H1 (cell line): ENCODE measurements around the gene C1orf116. TPM values are rescaled to one million over a fixed set of nuclear protein-coding genes. Genes with fewer than 3 reads are reported as not detected.

Source experiments
- CTCF ChIA-PET: fragments of 300-600 bp; sonication (Branson Sonifier 250); formaldehyde crosslinking; loops from one replicate; lab custom pipeline; 2021; ENCODE audit not compliant: partially characterized antibody; lab: Charles Lee
- POLR2A ChIA-PET: fragments of 300-600 bp; sonication (Branson Sonifier 250); formaldehyde crosslinking; loops from one replicate; lab custom pipeline; 2021; ENCODE audit warnings: inconsistent platforms; ENCODE audit not compliant: partially characterized antibody; lab: Charles Lee
- DNase-seq, 2 experiments: peaks; one replicate each; pipeline versions ENCODE4 v3.0.0 to v3.0.0-alpha.2; 2010 to 2022; ENCODE audit warnings: low spot score in 2 of 2, low read depth in 1 of 2, mixed read lengths in 1 of 2
- FAIRE-seq: peaks from 2 replicates; lab custom pipeline; 2011; peaks lifted over from hg19 to GRCh38; lab: Jason Lieb, UNC
- H2AFZ ChIP-seq: 2 replicates; pipeline ENCODE4 v1.8.1; 2012; ENCODE audit warnings: low read length, inconsistent platforms
- H2AK5ac ChIP-seq: 2 replicates; pipeline ENCODE4 v1.6.1; 2013; ENCODE audit warnings: low read depth, low read length
- H2BK120ac ChIP-seq: replicated peaks from 2 replicates; pipeline ENCODE3; 2013; ENCODE audit warnings: low read depth, low read length, inconsistent platforms
- H2BK12ac ChIP-seq: 2 replicates; pipeline ENCODE4 v1.6.1; 2013; ENCODE audit warnings: low read depth, low read length
- H2BK15ac ChIP-seq: 2 replicates; pipeline ENCODE4 v1.6.1; 2013; ENCODE audit warnings: low read length
- H2BK20ac ChIP-seq: 2 replicates; pipeline ENCODE4 v1.6.1; 2013; ENCODE audit warnings: low read length
- H2BK5ac ChIP-seq: 2 replicates; pipeline ENCODE4 v1.6.1; 2013; ENCODE audit warnings: low read depth, low read length
- H3K14ac ChIP-seq: 2 replicates; pipeline ENCODE4 v1.6.1; 2013; ENCODE audit warnings: inconsistent platforms; ENCODE audit not compliant: insufficient read length
- H3K18ac ChIP-seq: 2 replicates; pipeline ENCODE4 v1.6.1; 2013; ENCODE audit warnings: low read length; ENCODE audit errors: extremely low read depth
- H3K23ac ChIP-seq: 2 replicates; pipeline ENCODE4 v1.6.1; 2013; ENCODE audit warnings: inconsistent platforms; ENCODE audit not compliant: insufficient read length
- H3K23me2 ChIP-seq: 2 replicates; pipeline ENCODE4 v1.6.1; 2013; ENCODE audit warnings: low read depth, low read length
- H3K27ac ChIP-seq: 2 replicates; pipeline ENCODE4 v1.6.1; 2011; ENCODE audit warnings: low read depth, low read length, inconsistent platforms
- H3K27me3 ChIP-seq, 4 experiments: replicated peaks in 1 of 4; 1 replicate in 1 of 4; 2 replicates in 3 of 4; pipeline versions ENCODE4 v1.6.1 to v1.8.1; 2011 to 2013; ENCODE audit warnings: low read length in 3 of 4, mild to moderate bottlenecking in 3 of 4, inconsistent platforms in 2 of 4, mixed read lengths in 2 of 4, moderate library complexity in 1 of 4; ENCODE audit not compliant: control insufficient read depth in 3 of 4, insufficient read depth in 3 of 4; ENCODE audit errors: extremely low read depth in 1 of 4
- H3K36me3 ChIP-seq, 4 experiments: 2 replicates each; pipeline versions ENCODE4 v1.6.1 to v1.8.1; 2011 to 2013; ENCODE audit warnings: mild to moderate bottlenecking in 4 of 4, low read length in 3 of 4, moderate library complexity in 2 of 4, control low read depth in 1 of 4, inconsistent platforms in 1 of 4; ENCODE audit not compliant: insufficient read depth in 4 of 4, control insufficient read depth in 2 of 4
- H3K4ac ChIP-seq: replicated peaks from 2 replicates; pipeline ENCODE3; 2013; ENCODE audit warnings: low read length, low read depth, mixed read lengths, inconsistent platforms; ENCODE audit not compliant: insufficient read length
- H3K4me1 ChIP-seq, 4 experiments: replicated peaks in 1 of 4; 1 replicate in 1 of 4; 2 replicates in 3 of 4; pipeline versions ENCODE4 v1.6.1 to v1.8.1; 2011 to 2013; ENCODE audit warnings: low read length in 3 of 4, inconsistent platforms in 2 of 4, mixed read lengths in 1 of 4; ENCODE audit not compliant: insufficient read depth in 4 of 4, control insufficient read depth in 3 of 4
- H3K4me2 ChIP-seq, 2 experiments: 2 replicates each; pipeline versions ENCODE4 v1.6.1 to v1.8.1; 2011 to 2013; ENCODE audit warnings: low read depth in 2 of 2, low read length in 2 of 2, control low read depth in 1 of 2, inconsistent platforms in 1 of 2, mild to moderate bottlenecking in 1 of 2; ENCODE audit not compliant: insufficient read depth in 1 of 2
- H3K4me3 ChIP-seq, 4 experiments: fragments of 200-600, 300-600 bp in 1 of 4; sonication (generic), shearing (Covaris generic), sonication (Bioruptor Twin) in 1 of 4; 2 replicates each; pipeline versions ENCODE4 v1.5.1 to v1.8.1; 2011 to 2016; ENCODE audit warnings: low read length in 4 of 4, low read depth in 3 of 4, control low read depth in 2 of 4, inconsistent platforms in 2 of 4, mild to moderate bottlenecking in 2 of 4, mixed read lengths in 1 of 4, moderate library complexity in 1 of 4; ENCODE audit not compliant: insufficient read depth in 2 of 4; ENCODE audit errors: extremely low read depth in 1 of 4
- H3K56ac ChIP-seq: replicated peaks from 2 replicates; pipeline ENCODE3; 2013; ENCODE audit warnings: low read depth, mild to moderate bottlenecking, mixed read lengths, low read length, inconsistent platforms; ENCODE audit not compliant: insufficient read length
- H3K79me1 ChIP-seq: 2 replicates; pipeline ENCODE4 v1.6.1; 2013; ENCODE audit warnings: low read depth, low read length, control low read depth
- H3K79me2 ChIP-seq, 2 experiments: 2 replicates each; pipeline versions ENCODE4 v1.6.1 to v1.8.1; 2012 to 2013; ENCODE audit warnings: low read length in 2 of 2, mild to moderate bottlenecking in 2 of 2, inconsistent platforms in 1 of 2; ENCODE audit not compliant: insufficient read depth in 2 of 2, control insufficient read depth in 1 of 2
- H3K9ac ChIP-seq, 4 experiments: replicated peaks in 1 of 4; 1 replicate in 1 of 4; 2 replicates in 3 of 4; pipeline versions ENCODE4 v1.6.1 to v1.8.1; 2011 to 2013; ENCODE audit warnings: low read depth in 3 of 4, low read length in 3 of 4, control low read depth in 2 of 4, mild to moderate bottlenecking in 2 of 4, moderate library complexity in 2 of 4, inconsistent platforms in 1 of 4; ENCODE audit errors: extremely low read depth in 1 of 4
- H3K9me3 ChIP-seq, 2 experiments: 2 replicates each; pipeline versions ENCODE4 v1.6.1 to v1.8.1; 2012 to 2013; ENCODE audit warnings: mild to moderate bottlenecking in 2 of 2, moderate library complexity in 2 of 2, control low read depth in 1 of 2, inconsistent platforms in 1 of 2, low read depth in 1 of 2, low read length in 1 of 2, mixed read lengths in 1 of 2; ENCODE audit not compliant: insufficient read depth in 2 of 2
- H4K20me1 ChIP-seq, 2 experiments: replicated peaks in 1 of 2; 2 replicates each; pipeline versions ENCODE3 to v1.8.1; 2011 to 2013; ENCODE audit warnings: inconsistent platforms in 2 of 2, low read length in 2 of 2, mild to moderate bottlenecking in 1 of 2; ENCODE audit not compliant: insufficient read depth in 2 of 2, control insufficient read depth in 1 of 2
- H4K5ac ChIP-seq: 2 replicates; pipeline ENCODE4 v1.6.1; 2013; ENCODE audit warnings: low read length, low read depth, mixed read lengths, inconsistent platforms; ENCODE audit not compliant: insufficient read length
- H4K8ac ChIP-seq: 2 replicates; pipeline ENCODE4 v1.8.0; 2013; ENCODE audit warnings: mild to moderate bottlenecking, moderate library complexity, low read length, inconsistent platforms; ENCODE audit not compliant: insufficient read depth; ENCODE audit errors: extremely low read depth
- H4K91ac ChIP-seq: replicated peaks from 2 replicates; pipeline ENCODE3; 2013; ENCODE audit warnings: low read length, mixed read lengths, inconsistent platforms; ENCODE audit not compliant: insufficient read length
- SP2 ChIP-seq: IDR thresholded peaks from 2 replicates; pipeline ENCODE4 v1.6.1; 2012; ENCODE audit warnings: mild to moderate bottlenecking, low read length, inconsistent platforms
- YY1 ChIP-seq: IDR thresholded peaks from 2 replicates; pipeline ENCODE4 v1.6.1; 2011; ENCODE audit warnings: low read depth, mild to moderate bottlenecking, low read length
- WGBS, 2 experiments: shearing (Covaris generic) in 1 of 2; methylation state at CpG; one replicate each; pipeline versions ENCODE4 v1.1.6 to v1.1.7; 2013 to 2015; ENCODE audit warnings: low lambda C conversion rate in 2 of 2, mixed read lengths in 2 of 2, inconsistent platforms in 1 of 2, low coverage in 1 of 2, missing lambda C conversion rate in 1 of 2; ENCODE audit not compliant: insufficient replicate concordance in 2 of 2, insufficient coverage in 1 of 2, insufficient read length in 1 of 2; ENCODE audit errors: extremely low coverage in 1 of 2, missing lambda C conversion rate in 1 of 2; 5-methylcytosine and 5-hydroxymethylcytosine counted together
- polyA plus RNA-seq, 7 experiments: library from polyadenylated mRNA; depleted of rRNA in 3 of 7; stranded (reverse) in 5 of 7; unstranded in 2 of 7; fragments of >200 nt in 5 of 7; fragments of 200-250 nt in 2 of 7; gene quantifications; 1 replicate in 5 of 7; 2 replicates in 1 of 7; 4 replicates in 1 of 7; pipeline versions ENCODE4 v1.2.1 to v1.2.3, GENCODE V29; 2011 to 2013; ENCODE audit warnings: missing spikeins in 2 of 7, mixed read lengths in 2 of 7
- total RNA-seq: library from RNA; stranded (reverse); fragmentation: NEBNext Ultra II Directional; extraction: Animal tissue kit (Norgen Biotek cat#: 25700); gene quantifications from 2 replicates; pipeline ENCODE4 v1.2.1, GENCODE V29; 2021

The C1orf116 gene
- total and polyA plus RNA-seq, 2 of the 8 experiments (the other 6 are each of a cell fraction or from before 2014, with no cell fraction given): 2.2 to 3.9 TPM

DNA sequence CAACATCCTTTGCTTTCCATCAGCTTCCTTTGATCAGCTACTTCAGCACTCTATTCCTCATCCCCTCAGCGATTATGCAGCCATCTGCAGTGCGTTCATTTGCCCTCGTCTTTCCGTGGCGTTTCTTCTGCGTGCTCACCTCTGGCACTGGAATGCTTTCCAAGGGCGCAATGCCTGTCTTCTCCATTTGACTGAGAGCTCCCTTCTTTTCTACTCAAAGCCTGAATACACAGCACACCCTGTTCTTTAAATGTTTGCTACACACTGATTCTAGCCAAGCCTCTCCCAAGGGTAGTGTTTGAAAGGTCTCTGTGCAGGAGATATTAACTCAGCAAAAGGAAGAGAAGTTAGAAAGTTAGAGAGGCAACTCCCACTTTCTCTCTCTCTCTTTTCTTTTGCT, 22.6 kb downstream of the C1orf116 start:
- 89% methylated on average over 7 of the region's 7 CpGs; no CpG with 5 or more reads in 1 of the 2 experiments for WGBS, 2 experiments
- CTCF ChIA-PET: interaction anchor here (1.5 to 9.9 kb wide), 2 partner anchors 13 to 26 kb away, joined by 5 to 122 read pairs; no protein-coding TSS in a partner anchor
- Histone ChIP-seq H3K9ac (no peak overlapping the region), H3K79me2 (no peaks in the 10 kb centered on the region), H4K20me1 (no peaks in the 10 kb centered on the region), H2AK5ac (no peak overlapping the region), H3K23me2 (no peaks in the 10 kb centered on the region), H3K4me2 (no peak overlapping the region), H4K91ac (no peak overlapping the region), H3K4me3 (no peak overlapping the region)
- no peak for FAIRE-seq
- POLR2A ChIA-PET: interaction anchor here (1.5 kb wide), 1 partner anchor 68 kb away, joined by 3 read pairs; no protein-coding TSS in a partner anchor
- TF ChIP-seq YY1: no peak
- TF ChIP-seq SP2: no peak
- TF ChIP-seq, all 59 proteins: peak for 0
- no peak overlapping the region for H2AFZ ChIP-seq
- H3K23ac ChIP-seq: no peak overlapping the region
- no peaks in the 10 kb centered on the region for H3K27me3 ChIP-seq
- H3K27ac ChIP-seq: no peak overlapping the region
- H3K4me1 ChIP-seq: no peaks in the 10 kb centered on the region
- no peaks in the 10 kb centered on the region for H3K9me3 ChIP-seq
- no peak overlapping the region for H2BK15ac ChIP-seq
- no peak overlapping the region for H3K18ac ChIP-seq
- H4K8ac ChIP-seq: no peak overlapping the region
- no peak overlapping the region for H3K56ac ChIP-seq
- H3K4ac ChIP-seq: no peak overlapping the region
- no peak for DNase-seq
- H2BK12ac ChIP-seq: no peak overlapping the region
- H2BK5ac ChIP-seq: no peak overlapping the region
- H3K14ac ChIP-seq: no peak overlapping the region
- no peaks in the 10 kb centered on the region for H3K36me3 ChIP-seq
- H2BK120ac ChIP-seq: no peak overlapping the region
- no peak overlapping the region for H2BK20ac ChIP-seq
- H3K79me1 ChIP-seq: no peaks in the 10 kb centered on the region
- no peak overlapping the region for H4K5ac ChIP-seq
